Right lobe of liver (tissue), 4 donors: Measurements from ENCODE around the gene SMIM44.

Source experiments
- POLR2A ChIP-seq: fragments of 450-650 bp; IDR thresholded peaks from one replicate; pipeline ENCODE4 v1.6.1; 2017; ENCODE audit warnings: antibody characterized with exemption, mild to moderate bottlenecking
- TF ChIP-seq, protein P1 (sequence below), 4 donors: fragments of 200-600 bp in 3 of 4; fragments of 450-650 bp in 1 of 4; IDR thresholded peaks; one replicate each; pipeline versions ENCODE4 v1.5.1 to v1.8.0; 2016 to 2022; ENCODE audit warnings: antibody characterized with exemption in 4 of 4, mild to moderate bottlenecking in 2 of 4
- donor health status: DM: no; HTN: no; CAD: no.
- donor health status: DM: no; HTN: no; CAD: no.
- donor health status: DM: no; HTN: yes; CAD: no.

DNA sequence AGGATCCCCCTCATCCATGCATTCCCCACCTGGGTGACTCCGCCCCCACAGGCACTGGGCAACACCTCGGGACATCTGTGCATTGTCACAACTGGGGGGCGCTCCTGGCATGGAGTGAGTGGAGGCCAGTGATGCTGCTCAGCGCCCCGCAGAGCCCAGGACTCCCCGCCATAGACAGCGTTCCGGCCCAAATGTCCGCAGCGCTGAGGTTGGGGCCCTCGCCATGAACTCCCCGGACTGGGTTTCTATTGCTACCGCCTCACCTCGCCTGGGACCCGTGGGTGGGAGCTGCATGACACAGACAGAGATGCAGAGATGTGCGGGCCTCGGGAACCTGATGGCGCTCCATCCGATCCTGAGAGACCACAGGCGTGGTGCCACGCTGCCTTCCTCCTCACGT lies 27.5 kb upstream of the SMIM44 start:
- TF ChIP-seq, protein P1, sequence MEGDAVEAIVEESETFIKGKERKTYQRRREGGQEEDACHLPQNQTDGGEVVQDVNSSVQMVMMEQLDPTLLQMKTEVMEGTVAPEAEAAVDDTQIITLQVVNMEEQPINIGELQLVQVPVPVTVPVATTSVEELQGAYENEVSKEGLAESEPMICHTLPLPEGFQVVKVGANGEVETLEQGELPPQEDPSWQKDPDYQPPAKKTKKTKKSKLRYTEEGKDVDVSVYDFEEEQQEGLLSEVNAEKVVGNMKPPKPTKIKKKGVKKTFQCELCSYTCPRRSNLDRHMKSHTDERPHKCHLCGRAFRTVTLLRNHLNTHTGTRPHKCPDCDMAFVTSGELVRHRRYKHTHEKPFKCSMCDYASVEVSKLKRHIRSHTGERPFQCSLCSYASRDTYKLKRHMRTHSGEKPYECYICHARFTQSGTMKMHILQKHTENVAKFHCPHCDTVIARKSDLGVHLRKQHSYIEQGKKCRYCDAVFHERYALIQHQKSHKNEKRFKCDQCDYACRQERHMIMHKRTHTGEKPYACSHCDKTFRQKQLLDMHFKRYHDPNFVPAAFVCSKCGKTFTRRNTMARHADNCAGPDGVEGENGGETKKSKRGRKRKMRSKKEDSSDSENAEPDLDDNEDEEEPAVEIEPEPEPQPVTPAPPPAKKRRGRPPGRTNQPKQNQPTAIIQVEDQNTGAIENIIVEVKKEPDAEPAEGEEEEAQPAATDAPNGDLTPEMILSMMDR (IDR thresholded peaks at IDR 0.05) = no peak
- no peak for TF ChIP-seq POLR2A
